GM08714 (cell line): ENCODE measurements around the gene CXCL14.
"Not testable (repeated sequence)": the region's sequence is repeated elsewhere in the genome, so short reads cannot be mapped to it uniquely, and the experiment has no call there.

Source experiments
- H3K4me3 ChIP-seq: fragments of 200-500 bp; sonication (Bioruptor generic); 2 replicates; pipeline ENCODE4 v1.5.1; 2014; ENCODE audit warnings: mild to moderate bottlenecking, low read length, inconsistent platforms
- ZNF274 ChIP-seq: IDR thresholded peaks from 2 replicates; pipeline ENCODE4 v1.6.1; 2012; ENCODE audit warnings: mild to moderate bottlenecking, low read depth, low read length

CXCL14 gene

GRCh38 chr5:135535420-135535819 lies 43.4 kb downstream of the CXCL14 start:
- H3K4me3 ChIP-seq: no peak overlapping the region
- TF ChIP-seq ZNF274: no peak

GRCh38 chr5:135534609-135535419 lies 44.0 kb downstream of the CXCL14 start:
- no peak for TF ChIP-seq ZNF274
- no peak overlapping the region for H3K4me3 ChIP-seq

GRCh38 chr5:135533794-135534193 lies 45.0 kb downstream of the CXCL14 start:
- no peak for TF ChIP-seq ZNF274
- H3K4me3 ChIP-seq: no peak overlapping the region

- TF ChIP-seq ZNF274: no peak
- H3K4me3 ChIP-seq: no peak overlapping the region
Measured at GRCh38 chr5:135533334-135533733, 45.5 kb downstream of the CXCL14 start.

- H3K4me3 ChIP-seq: not testable (repeated sequence)
Measured at GRCh38 chr5:135529576-135529975, 49.2 kb downstream of the CXCL14 start.

GRCh38 chr5:135526924-135527323 lies 51.9 kb downstream of the CXCL14 start:
- no peak overlapping the region for H3K4me3 ChIP-seq
- no peak for TF ChIP-seq ZNF274

GRCh38 chr5:135521964-135522363 lies 56.8 kb downstream of the CXCL14 start:
- no peak for TF ChIP-seq ZNF274
- no peak overlapping the region for H3K4me3 ChIP-seq
